Skeletal muscle satellite cell (primary cell): ENCODE results near the gene ADARB2.

ENCODE experiments used
- H3K27me3 ChIP-seq: 2 replicates; pipeline ENCODE4 v1.7.0; 2013; ENCODE audit warnings: low read length; ENCODE audit not compliant: control insufficient read depth, insufficient read depth
- H3K36me3 ChIP-seq: 2 replicates; pipeline ENCODE4 v1.7.0; 2013; ENCODE audit warnings: mild to moderate bottlenecking, control low read depth, low read length; ENCODE audit not compliant: insufficient read depth
- H3K4me1 ChIP-seq: 2 replicates; pipeline ENCODE4 v1.7.0; 2013; ENCODE audit warnings: low read length; ENCODE audit not compliant: control insufficient read depth, insufficient read depth
- H3K4me2 ChIP-seq: 2 replicates; pipeline ENCODE4 v1.7.0; 2013; ENCODE audit warnings: mild to moderate bottlenecking, low read length
- H3K4me3 ChIP-seq: 2 replicates; pipeline ENCODE4 v1.7.0; 2013; ENCODE audit warnings: low read length
- H3K9ac ChIP-seq: 2 replicates; pipeline ENCODE4 v1.7.0; 2013; ENCODE audit warnings: mild to moderate bottlenecking, low read depth, low read length, moderate library complexity
- H3K9me3 ChIP-seq: replicated peaks from 2 replicates; pipeline ENCODE4 v1.7.0; 2013; ENCODE audit warnings: mild to moderate bottlenecking, control low read depth, low read length

The ADARB2 gene

GRCh38 chr10:1668399-1668798 lies 68.9 kb downstream of the ADARB2 start:
- Histone ChIP-seq H3K27me3 (no peaks in the 10 kb centered on the region), H3K4me2 (no peak overlapping the region), H3K4me1 (no peaks in the 10 kb centered on the region), H3K9me3 (peaks cover 4% of the 10 kb centered on the region), H3K36me3 (no peaks in the 10 kb centered on the region), H3K9ac (no peak overlapping the region), H3K4me3 (no peak overlapping the region)

DNA sequence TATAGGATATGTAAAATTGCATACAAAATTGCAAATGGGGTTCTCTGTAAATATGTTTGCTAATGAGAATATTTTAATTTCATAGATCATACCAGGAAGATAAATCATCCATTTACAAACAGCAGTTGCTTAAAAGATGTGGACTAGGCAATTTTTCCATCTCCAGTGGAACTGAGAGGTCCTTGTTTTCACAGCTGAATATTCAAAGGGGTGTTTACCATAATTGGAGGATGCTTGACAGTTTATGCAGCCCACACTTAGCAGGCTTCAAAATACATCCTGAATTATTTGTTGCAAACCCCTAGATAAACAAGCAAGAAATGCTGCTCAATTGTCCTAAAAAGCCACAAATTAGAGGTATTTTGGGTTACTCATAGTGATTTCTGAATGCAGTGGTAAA lies 69.9 kb downstream of the ADARB2 start:
- no peaks in the 10 kb centered on the region for H3K4me1 ChIP-seq
- peaks cover 4% of the 10 kb centered on the region for H3K9me3 ChIP-seq
- no peaks in the 10 kb centered on the region for H3K36me3 ChIP-seq

GRCh38 chr10:1666147-1666546 lies 71.2 kb downstream of the ADARB2 start:
- Histone ChIP-seq H3K9ac (no peak overlapping the region), H3K4me3 (no peak overlapping the region), H3K4me1 (no peaks in the 10 kb centered on the region), H3K4me2 (no peak overlapping the region), H3K9me3 (peaks cover 4% of the 10 kb centered on the region), H3K36me3 (no peaks in the 10 kb centered on the region), H3K27me3 (no peaks in the 10 kb centered on the region)

More for the DNA sequence above, 69.9 kb downstream of the ADARB2 start:
- H3K4me3 ChIP-seq = no peak overlapping the region
- no peak overlapping the region for H3K4me2 ChIP-seq
- no peaks in the 10 kb centered on the region for H3K27me3 ChIP-seq
- H3K9ac ChIP-seq = no peak overlapping the region

DNA sequence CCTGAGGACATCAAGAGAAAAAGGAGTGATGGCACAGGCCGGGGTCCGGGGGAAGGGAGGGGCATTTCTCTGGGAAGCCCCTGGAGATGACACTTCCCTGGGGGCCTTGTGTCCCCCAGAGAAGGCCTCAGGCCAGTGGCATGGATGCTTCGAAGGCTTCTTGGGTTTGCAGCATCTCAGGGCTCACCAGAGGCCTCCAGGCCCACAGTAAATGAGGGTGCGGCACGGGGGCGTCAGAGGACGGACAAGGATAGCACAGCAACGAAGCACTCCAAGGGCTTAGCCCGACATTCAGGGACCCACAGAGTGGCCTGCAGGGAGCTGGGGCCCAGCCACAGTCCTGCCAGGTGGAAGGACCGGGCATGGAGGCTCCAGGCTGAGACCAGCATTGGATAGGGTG lies 71.6 kb downstream of the ADARB2 start:
- Histone ChIP-seq H3K9ac (no peak overlapping the region), H3K4me3 (no peak overlapping the region), H3K4me1 (no peaks in the 10 kb centered on the region), H3K27me3 (no peaks in the 10 kb centered on the region), H3K4me2 (no peak overlapping the region), H3K36me3 (no peaks in the 10 kb centered on the region), H3K9me3 (peaks cover 4% of the 10 kb centered on the region)

- H3K4me2 ChIP-seq = no peak overlapping the region
Measured at GRCh38 chr10:1665021-1665661, 72.2 kb downstream of the ADARB2 start.

GRCh38 chr10:1664333-1664964 lies 72.9 kb downstream of the ADARB2 start:
- H3K27me3 ChIP-seq = no peaks in the 10 kb centered on the region
- no peak overlapping the region for H3K9ac ChIP-seq
- H3K36me3 ChIP-seq = no peaks in the 10 kb centered on the region
- H3K9me3 ChIP-seq = peaks cover under 1% of the 10 kb centered on the region
- H3K4me1 ChIP-seq = no peaks in the 10 kb centered on the region
- H3K4me3 ChIP-seq = no peak overlapping the region
- H3K4me2 ChIP-seq = no peak overlapping the region

More at GRCh38 chr10:1665021-1665661, 72.2 kb downstream of the ADARB2 start:
- Histone ChIP-seq H3K9me3 (peaks cover 4% of the 10 kb centered on the region), H3K4me3 (no peak overlapping the region), H3K36me3 (no peaks in the 10 kb centered on the region), H3K27me3 (no peaks in the 10 kb centered on the region), H3K4me1 (no peaks in the 10 kb centered on the region), H3K9ac (no peak overlapping the region)

GRCh38 chr10:1663226-1663625 lies 74.1 kb downstream of the ADARB2 start:
- H3K4me1 ChIP-seq = no peaks in the 10 kb centered on the region
- H3K27me3 ChIP-seq = no peaks in the 10 kb centered on the region
- peaks cover 3% of the 10 kb centered on the region for H3K9me3 ChIP-seq
- H3K36me3 ChIP-seq = no peaks in the 10 kb centered on the region
- no peak overlapping the region for H3K4me3 ChIP-seq
- no peak overlapping the region for H3K9ac ChIP-seq
- H3K4me2 ChIP-seq = no peak overlapping the region

DNA sequence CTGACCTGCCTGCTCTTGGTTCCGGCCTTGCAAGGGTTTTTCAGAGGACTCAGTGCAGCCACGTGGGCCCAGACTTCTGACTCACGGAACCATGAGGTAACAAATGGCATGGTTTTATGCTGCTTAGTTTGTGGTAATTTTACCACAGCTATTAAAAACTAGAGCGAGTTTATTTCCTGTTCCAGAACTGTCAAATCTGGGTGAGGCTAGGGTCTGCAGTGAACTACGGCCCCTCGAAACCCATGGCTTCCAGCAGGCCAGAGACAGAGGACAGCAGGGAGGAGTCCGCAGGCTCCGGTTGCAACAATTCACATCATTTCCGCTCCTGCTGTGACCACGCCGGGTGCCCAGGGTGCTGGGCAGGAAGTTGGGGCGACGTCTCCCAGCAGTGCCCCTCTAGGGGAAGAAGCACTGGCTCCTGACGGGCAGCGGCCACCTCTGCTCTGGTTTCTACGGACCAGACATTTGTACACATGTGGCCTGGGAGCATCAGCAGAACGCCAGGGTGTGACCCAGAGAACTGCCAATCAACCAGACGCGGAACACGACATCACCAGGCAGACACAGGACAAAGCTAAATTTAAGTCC lies 74.8 kb downstream of the ADARB2 start:
- no peak overlapping the region for H3K4me2 ChIP-seq
- H3K9me3 ChIP-seq = peaks cover 3% of the 10 kb centered on the region
- H3K36me3 ChIP-seq = no peaks in the 10 kb centered on the region
- no peaks in the 10 kb centered on the region for H3K4me1 ChIP-seq
- H3K4me3 ChIP-seq = no peak overlapping the region
- no peak overlapping the region for H3K9ac ChIP-seq
- H3K27me3 ChIP-seq = no peaks in the 10 kb centered on the region

- no peak overlapping the region for H3K9ac ChIP-seq
- H3K4me2 ChIP-seq = no peak overlapping the region
- H3K9me3 ChIP-seq = peaks cover 3% of the 10 kb centered on the region
- no peaks in the 10 kb centered on the region for H3K36me3 ChIP-seq
- H3K4me1 ChIP-seq = no peaks in the 10 kb centered on the region
- H3K27me3 ChIP-seq = no peaks in the 10 kb centered on the region
- H3K4me3 ChIP-seq = no peak overlapping the region
Measured at GRCh38 chr10:1661859-1662437, 75.4 kb downstream of the ADARB2 start.

DNA sequence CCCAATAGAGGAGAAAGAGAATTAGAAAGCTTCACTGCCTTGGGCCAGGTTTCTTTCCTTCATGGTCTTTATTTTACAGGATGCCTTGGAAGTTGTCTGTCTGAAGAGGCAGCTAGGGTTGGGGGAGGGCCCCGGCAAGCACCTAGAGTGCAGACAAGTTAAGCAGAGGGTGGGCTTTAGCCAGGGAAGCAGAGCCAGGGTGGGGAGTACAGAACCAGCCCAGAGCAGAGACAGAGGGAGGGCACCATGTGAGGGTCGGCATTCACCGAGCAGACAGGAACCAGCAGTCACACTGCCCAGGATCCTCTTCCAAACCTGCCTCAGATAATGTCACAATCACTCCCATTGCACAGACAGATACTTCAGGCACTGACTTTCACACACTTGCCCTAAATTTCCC lies 75.9 kb downstream of the ADARB2 start:
- Histone ChIP-seq H3K4me3 (no peak overlapping the region), H3K9me3 (peaks cover 3% of the 10 kb centered on the region), H3K9ac (no peak overlapping the region), H3K4me1 (no peaks in the 10 kb centered on the region), H3K4me2 (no peak overlapping the region), H3K36me3 (no peaks in the 10 kb centered on the region), H3K27me3 (no peaks in the 10 kb centered on the region)

- H3K4me3 ChIP-seq = no peak overlapping the region
- H3K36me3 ChIP-seq = no peaks in the 10 kb centered on the region
- no peaks in the 10 kb centered on the region for H3K4me1 ChIP-seq
- peaks cover 3% of the 10 kb centered on the region for H3K9me3 ChIP-seq
- no peak overlapping the region for H3K4me2 ChIP-seq
- H3K9ac ChIP-seq = no peak overlapping the region
- H3K27me3 ChIP-seq = no peaks in the 10 kb centered on the region
Measured at GRCh38 chr10:1660815-1661214, 76.5 kb downstream of the ADARB2 start.
